Activated T-cell treated with anti-CD3 and anti-CD28 coated beads for 48 hours (primary cell): ENCODE data around the gene PAK5.
"Not testable (repeated sequence)": the region's sequence is repeated elsewhere in the genome, so short reads cannot be mapped to it uniquely, and the experiment has no call there.

ENCODE experiments used
- DNase-seq: peaks from one replicate; pipeline ENCODE4 v3.0.0-alpha.2; 2020; ENCODE audit warnings: low read depth

PAK5 gene

DNA sequence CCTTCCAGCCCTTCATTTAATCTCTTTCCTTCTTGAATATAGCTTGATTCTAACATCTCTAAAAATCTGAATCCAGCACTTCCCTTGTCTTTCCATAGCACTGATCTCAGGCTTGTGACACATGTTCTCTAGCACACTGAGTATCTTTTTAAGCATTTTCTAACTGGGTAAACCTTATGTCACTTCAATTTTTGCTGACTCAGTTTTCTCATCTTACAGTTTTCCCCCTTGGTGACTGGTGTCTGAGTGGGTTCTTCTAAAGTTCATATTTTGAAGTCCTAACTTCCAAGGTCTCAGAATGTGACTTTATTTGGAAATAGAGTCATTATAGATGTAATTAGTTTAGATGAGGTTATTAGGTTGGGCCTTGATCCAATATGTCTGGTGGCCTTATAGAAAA, 153.9 kb downstream of the PAK5 start:
- DNase-seq = no peak

- DNase-seq = no peak
Measured at GRCh38 chr20:9677100-9677623, 161.7 kb downstream of the PAK5 start.

GRCh38 chr20:9672981-9673380, 165.9 kb downstream of the PAK5 start:
- DNase-seq = no peak

DNA sequence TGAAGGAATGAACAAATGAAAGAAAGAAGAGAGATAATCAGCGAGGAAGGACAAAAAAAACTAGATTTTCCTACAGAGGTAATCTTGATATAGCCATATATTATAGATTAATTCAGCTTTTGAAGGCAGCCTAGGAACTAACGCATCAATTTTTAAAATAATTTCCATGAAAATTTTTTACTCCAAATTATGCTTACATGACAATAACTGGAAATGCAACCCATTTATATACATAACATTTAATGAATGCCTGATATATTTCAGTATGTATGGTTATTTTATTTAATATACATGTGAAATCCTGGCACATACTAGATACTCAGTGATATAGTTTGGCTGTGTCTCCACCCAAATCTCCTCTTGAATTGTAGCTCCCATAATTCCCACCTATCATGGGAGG, 166.8 kb downstream of the PAK5 start:
- no peak for DNase-seq

DNA sequence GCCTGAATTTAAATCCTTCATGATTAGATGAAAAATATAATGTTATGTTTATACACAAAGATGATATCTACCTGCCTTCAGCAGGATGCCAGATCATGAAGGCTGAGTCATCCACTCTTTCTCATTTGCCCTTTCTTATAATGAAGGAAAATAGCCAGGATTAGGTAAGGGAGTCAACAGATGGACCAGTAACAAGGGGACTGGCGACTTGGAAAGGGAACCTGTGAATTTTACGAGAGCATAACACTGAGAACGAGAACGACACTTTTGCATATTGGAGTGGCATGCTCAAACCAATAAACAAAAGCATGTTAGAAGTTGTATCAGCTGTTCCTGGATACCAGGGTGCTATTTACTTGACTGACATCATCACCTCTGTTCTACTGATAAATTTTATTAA, 170.5 kb downstream of the PAK5 start:
- no peak for DNase-seq

DNA sequence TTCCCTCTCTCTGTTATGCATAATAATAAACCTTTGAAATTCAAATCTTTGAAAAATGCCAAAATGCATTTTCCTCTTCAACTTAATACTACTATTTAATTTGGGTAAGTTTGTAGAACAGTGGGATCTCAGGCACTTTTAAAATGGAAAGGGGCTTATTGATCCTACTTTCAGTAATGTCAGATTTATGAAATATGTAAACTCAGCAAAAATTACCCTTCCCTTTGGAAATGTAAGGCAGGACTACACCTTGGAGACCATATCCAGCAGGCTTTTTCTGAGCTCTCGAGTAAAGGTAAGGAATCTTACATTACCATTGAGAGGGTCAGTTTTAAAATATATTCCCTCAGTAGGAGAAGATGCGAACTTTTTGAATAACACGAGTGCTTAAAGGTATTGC, 175.5 kb downstream of the PAK5 start:
- no peak for DNase-seq

GRCh38 chr20:9660236-9660868, 178.5 kb downstream of the PAK5 start:
- DNase-seq = no peak

GRCh38 chr20:9647741-9648140, 191.1 kb downstream of the PAK5 start:
- DNase-seq = no peak

- no peak for DNase-seq
Measured at GRCh38 chr20:9646375-9646774, 192.5 kb downstream of the PAK5 start.

GRCh38 chr20:9642882-9643281, 196.0 kb downstream of the PAK5 start:
- no peak for DNase-seq

GRCh38 chr20:9641499-9642000, 197.3 kb downstream of the PAK5 start:
- not testable (repeated sequence) for DNase-seq

DNA sequence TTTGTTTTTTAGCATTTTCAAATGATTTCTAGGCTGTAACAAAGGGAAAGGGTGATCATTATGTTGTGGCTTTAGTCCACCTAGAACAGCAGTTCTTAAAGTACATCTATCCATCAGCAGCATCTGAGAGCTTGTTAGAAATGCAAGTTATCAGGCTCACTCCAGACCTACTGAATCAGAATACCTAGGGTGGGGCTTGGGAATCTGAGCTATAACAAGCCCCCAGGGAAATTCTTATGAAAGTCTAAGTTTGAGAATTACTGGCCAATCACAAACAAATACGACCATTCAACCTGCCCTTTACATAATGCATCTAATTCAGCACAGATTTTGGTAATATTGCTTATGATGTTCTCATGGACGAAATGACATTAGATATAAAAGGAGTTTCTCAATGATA, 201.0 kb downstream of the PAK5 start:
- no peak for DNase-seq

- DNase-seq = no peak
Measured at GRCh38 chr20:9635750-9636149, 203.1 kb downstream of the PAK5 start.

GRCh38 chr20:9634327-9634726, 204.5 kb downstream of the PAK5 start:
- DNase-seq = no peak

- no peak for DNase-seq
Measured at GRCh38 chr20:9632991-9633390, 205.9 kb downstream of the PAK5 start.

DNA sequence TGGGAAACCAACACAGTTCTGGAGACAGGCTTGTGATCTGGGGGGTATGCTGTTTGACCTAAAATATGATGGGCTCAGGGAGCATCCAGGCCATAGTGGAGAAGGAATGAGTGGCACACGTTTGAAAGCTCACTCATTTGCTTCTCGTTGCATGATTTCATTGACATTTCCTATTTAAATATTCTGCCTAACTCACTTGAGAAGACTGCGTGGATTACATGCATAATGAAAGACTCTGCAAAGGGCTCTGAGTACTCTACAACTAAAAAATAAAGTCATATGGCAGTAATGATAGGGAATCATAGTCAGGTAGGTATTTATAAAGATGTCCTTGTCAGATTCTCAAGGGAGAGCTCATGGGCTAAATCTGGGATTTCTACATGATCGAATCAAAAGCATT, 206.6 kb downstream of the PAK5 start:
- no peak for DNase-seq

DNA sequence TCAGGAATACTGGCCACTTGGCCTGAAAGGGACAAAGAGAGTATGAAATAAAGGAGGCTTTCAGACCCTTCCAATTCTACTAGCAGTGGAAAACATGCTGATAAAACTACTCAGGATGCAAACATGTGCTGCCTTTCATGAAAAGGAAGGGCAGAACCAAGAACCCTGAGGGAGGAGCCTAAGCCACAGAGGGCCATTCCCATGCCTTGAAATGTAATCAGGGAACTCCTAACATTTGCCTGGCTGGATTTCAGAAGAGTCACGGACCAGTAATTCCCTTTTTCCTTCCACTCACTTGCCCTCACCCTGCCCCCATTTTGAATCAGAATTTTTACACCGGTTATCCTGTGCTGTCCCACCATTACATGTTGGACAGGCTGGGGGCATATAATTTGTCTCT, 208.3 kb downstream of the PAK5 start:
- no peak for DNase-seq

DNA sequence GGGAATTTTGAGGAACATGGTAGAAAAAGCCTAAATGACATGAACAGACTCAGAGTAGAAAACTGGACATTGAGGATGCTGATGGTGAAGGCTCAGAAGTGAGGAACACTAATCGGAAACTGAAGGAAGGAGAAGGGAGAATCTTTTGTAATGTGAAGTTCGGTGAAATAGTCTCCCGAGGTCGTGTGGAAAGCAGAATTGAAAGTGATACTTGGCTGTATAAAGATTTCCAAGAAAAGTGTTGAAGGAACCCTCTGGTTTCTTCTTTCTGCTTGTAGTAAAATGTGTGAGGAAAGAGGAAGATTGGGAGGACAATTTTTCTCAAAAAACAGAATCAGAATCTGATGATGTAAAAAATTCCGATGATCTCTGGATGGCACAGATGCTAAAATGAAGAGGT, 209.0 kb downstream of the PAK5 start:
- DNase-seq = no peak

- no peak for DNase-seq
Measured at GRCh38 chr20:9628589-9628988, 210.3 kb downstream of the PAK5 start.

DNA sequence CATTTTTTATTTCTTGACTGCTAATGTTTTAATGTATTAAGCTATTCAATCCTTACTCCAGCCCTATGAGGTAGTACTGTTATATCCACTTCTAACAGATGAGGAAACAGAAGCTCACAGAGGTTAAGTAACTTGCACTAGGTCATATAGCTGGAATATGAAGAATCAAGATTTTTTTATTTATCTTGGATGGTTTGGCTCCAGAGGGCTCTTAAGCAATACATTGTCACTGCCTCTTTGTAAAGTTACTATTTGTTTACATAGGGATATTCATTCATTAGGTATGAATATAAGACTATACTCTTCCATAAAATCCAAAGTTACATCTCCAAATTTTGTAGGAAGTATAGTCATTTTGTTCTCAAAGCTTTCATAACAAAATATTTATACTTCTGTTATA, 210.7 kb downstream of the PAK5 start:
- DNase-seq = no peak

- DNase-seq = no peak
Measured at GRCh38 chr20:9627219-9627618, 211.7 kb downstream of the PAK5 start.

DNA sequence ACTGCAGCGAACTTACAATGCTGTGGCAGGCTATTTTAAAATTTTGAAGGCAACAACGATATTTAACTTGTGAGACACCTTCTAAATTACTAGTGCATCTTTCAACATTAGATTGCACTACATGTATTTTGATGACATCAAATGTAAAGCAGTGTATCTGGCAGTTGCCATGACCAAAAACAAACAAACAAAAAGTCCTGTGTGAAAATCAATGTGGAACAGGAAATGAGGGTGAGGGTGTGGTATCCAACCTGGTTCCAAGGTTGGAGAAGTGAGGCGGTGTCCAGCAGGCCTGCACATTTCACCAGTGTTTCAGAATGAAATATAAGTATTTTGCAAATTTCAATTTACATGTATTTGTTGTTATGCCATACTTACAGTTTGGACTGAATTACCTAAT, 212.5 kb downstream of the PAK5 start:
- no peak for DNase-seq

DNA sequence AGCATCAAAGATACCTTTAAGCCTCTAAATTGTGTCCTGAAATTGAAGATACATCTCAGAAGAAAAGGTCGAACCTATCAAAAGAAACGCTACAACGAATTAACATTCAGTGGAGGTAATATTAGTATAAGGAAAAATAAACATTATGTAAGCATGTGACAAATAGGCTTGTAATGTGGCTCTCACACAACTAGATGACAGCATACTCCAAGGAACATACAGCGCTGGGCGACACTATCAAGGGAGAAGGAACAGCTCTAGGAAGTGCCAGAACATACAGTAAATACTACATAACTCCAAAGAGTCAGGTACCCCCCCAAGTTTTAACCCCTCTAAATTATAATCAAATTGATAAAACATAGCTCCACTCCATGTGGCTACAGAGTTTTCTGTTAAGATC, 220.9 kb downstream of the PAK5 start:
- DNase-seq = no peak

DNA sequence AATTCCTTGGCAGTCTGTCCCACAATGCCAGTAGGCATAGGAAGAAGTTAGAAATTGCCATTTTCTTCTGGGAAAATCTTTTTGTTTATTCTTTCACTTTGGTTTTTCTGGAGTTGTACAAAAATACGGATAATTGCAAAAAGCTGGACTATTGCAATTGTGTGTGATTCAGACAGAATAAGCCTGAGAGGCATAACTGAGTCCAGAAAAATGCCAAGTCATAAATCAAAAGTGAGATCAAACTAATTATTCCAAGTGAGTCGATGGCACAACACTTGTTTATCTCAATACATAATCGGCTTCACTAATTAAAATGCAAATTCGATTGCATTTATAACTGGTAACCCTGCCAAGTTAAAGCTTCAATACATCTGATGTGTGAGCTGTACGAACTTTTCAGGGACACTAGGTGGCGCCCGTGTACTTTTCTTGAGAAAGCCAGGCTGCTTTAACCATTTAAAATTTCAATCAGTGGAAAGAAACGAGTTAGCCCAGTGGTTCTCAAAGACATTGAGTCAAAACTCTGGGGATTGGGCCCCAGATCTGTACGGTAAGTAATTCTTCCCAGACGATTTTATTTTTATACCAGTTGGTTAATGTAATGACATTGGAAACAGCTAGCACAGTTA, 221.9 kb downstream of the PAK5 start:
- peak; percentile 26 for DNase-seq
